HepG2 (cell line): ENCODE data around the gene COPS6. TPM values are rescaled to one million over a fixed set of nuclear protein-coding genes. Genes with fewer than 3 reads are reported as not detected.

Source experiments
- ATM ChIP-seq: fragments of 450-650 bp; IDR thresholded peaks from 2 replicates; pipeline ENCODE4 v1.7.1; 2017; ENCODE audit warnings: mild to moderate bottlenecking, borderline replicate concordance
- BCL6 ChIP-seq: IDR thresholded peaks from 2 replicates; pipeline ENCODE4 v1.6.1; 2016; ENCODE audit warnings: missing genetic modification reagents, missing compliant biosample characterization
- BORCS8-MEF2B ChIP-seq: sonication (generic); formaldehyde crosslinking; IDR thresholded peaks from 2 replicates; pipeline ENCODE4 v1.8.0; 2022; ENCODE audit warnings: mild to moderate bottlenecking, missing genetic modification reagents
- EHMT2 ChIP-seq: fragments of 200-600 bp; sonication (generic); IDR thresholded peaks from 2 replicates; pipeline ENCODE4 v1.7.0; 2017; ENCODE audit warnings: antibody characterized with exemption, low read depth, low read length, borderline replicate concordance
- GABPA ChIP-seq, 2 experiments: IDR thresholded peaks; 2 replicates each; pipeline ENCODE4 v1.6.1; 2011 to 2016; ENCODE audit warnings: low read depth in 2 of 2, low read length in 1 of 2, missing biosample characterization in 1 of 2, missing genetic modification characterization in 1 of 2
- HHEX ChIP-seq: IDR thresholded peaks from 2 replicates; pipeline ENCODE4 v1.6.1; 2016; ENCODE audit warnings: control low read depth
- HNF4G ChIP-seq, 2 experiments: sonication (generic) in 1 of 2; formaldehyde crosslinking in 1 of 2; IDR thresholded peaks; 2 replicates each; pipeline versions ENCODE4 v1.4.0 to v1.6.1; 2011 to 2020; ENCODE audit warnings: borderline replicate concordance in 2 of 2, low read depth in 2 of 2, mild to moderate bottlenecking in 2 of 2, low read length in 1 of 2, missing genetic modification reagents in 1 of 2, moderate library complexity in 1 of 2
- KDM4B ChIP-seq: sonication (generic); formaldehyde crosslinking; IDR thresholded peaks from 2 replicates; pipeline ENCODE4 v1.4.0; 2020; ENCODE audit warnings: missing genetic modification reagents
- NR2F2 ChIP-seq: IDR thresholded peaks from 2 replicates; pipeline ENCODE4 v1.6.1; 2012; ENCODE audit warnings: low read depth, inconsistent platforms, borderline replicate concordance
- RFXAP ChIP-seq: sonication (generic); formaldehyde crosslinking; IDR thresholded peaks from 2 replicates; pipeline ENCODE4 v1.4.0; 2020; ENCODE audit warnings: missing genetic modification reagents, borderline replicate concordance
- SRSF4 ChIP-seq: fragments of 200-400 bp; formaldehyde crosslinking; IDR thresholded peaks from one replicate; pipeline ENCODE4 v1.6.1; 2018; ENCODE audit warnings: mild to moderate bottlenecking, low read depth, low read length, moderate library complexity; ENCODE audit not compliant: poor library complexity, severe bottlenecking
- TBL1XR1 ChIP-seq: fragments of 150-350 bp; IDR thresholded peaks from 2 replicates; pipeline ENCODE4 v1.6.1; 2014; ENCODE audit warnings: borderline replicate concordance, low read length; ENCODE audit not compliant: partially characterized antibody
- ZBTB4 ChIP-seq: sonication (generic); formaldehyde crosslinking; IDR thresholded peaks from 2 replicates; pipeline ENCODE4 v1.4.0; 2020; ENCODE audit warnings: missing genetic modification reagents, mild to moderate bottlenecking, borderline replicate concordance
- ZFP41 ChIP-seq: sonication (generic); formaldehyde crosslinking; IDR thresholded peaks from 2 replicates; pipeline ENCODE4 v1.4.0; 2020; ENCODE audit warnings: mild to moderate bottlenecking, missing genetic modification reagents, borderline replicate concordance
- ZNF143 ChIP-seq: sonication (generic); formaldehyde crosslinking; IDR thresholded peaks from 2 replicates; pipeline ENCODE4 v1.4.0; 2020; ENCODE audit warnings: missing genetic modification reagents
- ZNF224 ChIP-seq: sonication (generic); formaldehyde crosslinking; IDR thresholded peaks from 2 replicates; pipeline ENCODE4 v1.5.0; 2020; ENCODE audit warnings: mild to moderate bottlenecking, missing genetic modification reagents
- ZNF251 ChIP-seq: sonication (generic); formaldehyde crosslinking; IDR thresholded peaks from 2 replicates; pipeline ENCODE4 v1.9.0; 2021; ENCODE audit warnings: mild to moderate bottlenecking, missing genetic modification reagents
- ZNF354B ChIP-seq: sonication (generic); formaldehyde crosslinking; IDR thresholded peaks from 2 replicates; pipeline ENCODE4 v1.8.0; 2022; ENCODE audit warnings: mild to moderate bottlenecking, missing genetic modification reagents
- ZNF484 ChIP-seq: sonication (generic); formaldehyde crosslinking; IDR thresholded peaks from 2 replicates; pipeline ENCODE4 v1.5.1; 2020; ENCODE audit warnings: mild to moderate bottlenecking, low read depth, missing genetic modification reagents, borderline replicate concordance
- ZNF883 ChIP-seq: sonication (generic); formaldehyde crosslinking; IDR thresholded peaks from 2 replicates; pipeline ENCODE4 v1.5.1; 2020; ENCODE audit warnings: mild to moderate bottlenecking, missing genetic modification reagents; ENCODE audit errors: not compliant biosample characterization
- ZSCAN30 ChIP-seq: sonication (generic); formaldehyde crosslinking; IDR thresholded peaks from 2 replicates; pipeline ENCODE4 v1.5.0; 2020; ENCODE audit warnings: mild to moderate bottlenecking, missing genetic modification reagents
- polyA plus RNA-seq, 8 experiments: library from polyadenylated mRNA; depleted of rRNA in 3 of 8; stranded (reverse) in 7 of 8; unstranded in 1 of 8; fragments of >200 nt; fragmentation: Illumina TruSeq in 4 of 8; extraction: Trizol in 4 of 8; gene quantifications; 2 replicates each; pipeline versions ENCODE4 v1.2.1 to v1.2.3, GENCODE V29; 2011 to 2016; ENCODE audit warnings: low read depth in 4 of 8, missing spikeins in 1 of 8, mixed read lengths in 1 of 8; ENCODE audit not compliant: insufficient read depth in 1 of 8
- total RNA-seq, 5 experiments: library from RNA; depleted of rRNA; stranded (reverse); fragments of >200 nt; fragmentation: Illumina TruSeq; extraction: Trizol; gene quantifications; 2 replicates each; pipeline ENCODE4 v1.2.3, GENCODE V29; 2016; ENCODE audit warnings: low read depth in 1 of 5
- TF ChIP-seq, protein P1 (sequence below): sonication (generic); formaldehyde crosslinking; IDR thresholded peaks from 2 replicates; pipeline ENCODE4 v1.4.0; 2020; ENCODE audit warnings: missing genetic modification reagents
- TF ChIP-seq, protein P2 (sequence below): sonication (generic); formaldehyde crosslinking; IDR thresholded peaks from 2 replicates; pipeline ENCODE4 v1.5.0; 2020; ENCODE audit warnings: missing genetic modification reagents, mild to moderate bottlenecking, borderline replicate concordance

The COPS6 gene
- total and polyA plus RNA-seq, 2 of the 13 experiments (the other 11 are each of a cell fraction or from before 2014, with no cell fraction given) = 33.4 to 117 TPM

DNA sequence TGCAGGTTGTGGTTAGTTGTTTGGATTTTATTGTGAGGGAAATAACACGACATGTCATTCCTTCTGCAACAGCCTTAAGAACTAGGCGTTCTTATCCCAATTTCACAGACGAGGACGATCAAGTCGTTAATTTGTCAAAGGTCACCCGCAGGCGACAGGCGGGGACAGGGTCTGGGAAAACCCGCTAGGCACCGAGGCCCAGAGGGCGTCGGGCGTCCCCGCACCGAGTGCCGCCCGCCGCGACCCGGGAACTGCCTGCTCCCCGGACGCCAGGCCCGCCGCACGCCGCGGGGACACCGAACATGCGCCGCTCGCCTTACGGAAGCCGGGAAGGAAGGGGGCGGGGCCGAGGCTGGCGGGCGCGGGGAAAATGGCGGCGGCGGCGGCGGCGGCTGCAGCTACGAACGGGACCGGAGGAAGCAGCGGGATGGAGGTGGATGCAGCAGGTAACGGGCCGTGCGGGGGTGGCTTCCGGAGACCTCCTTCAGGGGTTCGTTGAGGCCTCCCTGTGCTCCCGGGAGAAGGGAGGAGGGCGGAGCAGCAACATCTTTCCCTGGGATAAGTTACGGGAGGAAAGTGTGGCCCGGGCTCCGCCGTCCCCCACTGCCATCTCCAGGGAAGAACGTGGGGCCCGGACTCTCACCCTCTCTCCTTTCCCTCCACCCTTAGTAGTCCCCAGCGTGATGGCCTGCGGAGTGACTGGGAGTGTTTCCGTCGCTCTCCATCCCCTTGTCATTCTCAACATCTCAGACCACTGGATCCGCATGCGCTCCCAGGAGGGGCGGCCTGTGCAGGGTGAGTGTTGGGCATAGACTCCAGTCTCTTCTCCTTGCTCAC, at the start of gene COPS6 (continued):
- TF ChIP-seq HHEX (CRISPR knock-in tag) = no peak
- no peak for TF ChIP-seq EHMT2
- TF ChIP-seq TBL1XR1 = no peak
- no peak for TF ChIP-seq ZBTB4 (CRISPR knock-in tag)
- TF ChIP-seq, protein P1, sequence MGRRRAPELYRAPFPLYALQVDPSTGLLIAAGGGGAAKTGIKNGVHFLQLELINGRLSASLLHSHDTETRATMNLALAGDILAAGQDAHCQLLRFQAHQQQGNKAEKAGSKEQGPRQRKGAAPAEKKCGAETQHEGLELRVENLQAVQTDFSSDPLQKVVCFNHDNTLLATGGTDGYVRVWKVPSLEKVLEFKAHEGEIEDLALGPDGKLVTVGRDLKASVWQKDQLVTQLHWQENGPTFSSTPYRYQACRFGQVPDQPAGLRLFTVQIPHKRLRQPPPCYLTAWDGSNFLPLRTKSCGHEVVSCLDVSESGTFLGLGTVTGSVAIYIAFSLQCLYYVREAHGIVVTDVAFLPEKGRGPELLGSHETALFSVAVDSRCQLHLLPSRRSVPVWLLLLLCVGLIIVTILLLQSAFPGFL (CRISPR knock-in tag) = no peak
- TF ChIP-seq ZNF143 (CRISPR knock-in tag) = peak; percentile 48; the same call in 1 of the 2 replicates
- TF ChIP-seq ZFP41 = no peak
- TF ChIP-seq RFXAP (CRISPR knock-in tag) = no peak; the same call in 1 of the 2 replicates
- TF ChIP-seq ATM = no peak
- TF ChIP-seq, protein P2, sequence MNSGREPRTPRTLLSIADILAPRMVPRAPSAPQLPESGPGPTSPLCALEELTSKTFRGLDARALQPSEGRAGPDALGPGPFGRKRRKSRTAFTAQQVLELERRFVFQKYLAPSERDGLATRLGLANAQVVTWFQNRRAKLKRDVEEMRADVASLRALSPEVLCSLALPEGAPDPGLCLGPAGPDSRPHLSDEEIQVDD (CRISPR knock-in tag) = peak; percentile 98; the same call in 1 of the 2 replicates
- no peak for TF ChIP-seq NR2F2
- peak; percentile 66 for TF ChIP-seq BCL6 (CRISPR knock-in tag)
- peak; percentile 97 for TF ChIP-seq ZNF883 (CRISPR knock-in tag)
- TF ChIP-seq ZNF224 (CRISPR knock-in tag) = peak; percentile 73; the same call in 1 of the 2 replicates
- peak; percentile 68; the same call in 1 of the 2 replicates for TF ChIP-seq ZNF484 (CRISPR knock-in tag)
- TF ChIP-seq KDM4B (CRISPR knock-in tag) = no peak
- TF ChIP-seq ZNF251 (CRISPR knock-in tag) = peak; percentile 67; the same call in 1 of the 2 replicates
- no peak for TF ChIP-seq SRSF4
- TF ChIP-seq ZSCAN30 (CRISPR knock-in tag) = no peak; the same call in 1 of the 2 replicates
- no peak for TF ChIP-seq HNF4G (IDR thresholded peaks at IDR 0.05; ENCODE audit: borderline replicate concordance, low read depth, low read length)
- peak; percentile 24; the same call in 1 of the 2 replicates for TF ChIP-seq HNF4G (CRISPR knock-in tag; IDR thresholded peaks at IDR 0.05; ENCODE audit: borderline replicate concordance, low read depth)
- no peak for TF ChIP-seq ZNF354B (CRISPR knock-in tag)
- peak; percentile 97 for TF ChIP-seq BORCS8-MEF2B (CRISPR knock-in tag)
- peak; percentile 44 for TF ChIP-seq GABPA (IDR thresholded peaks at IDR 0.05; ENCODE audit: low read depth, low read length)
- TF ChIP-seq GABPA (CRISPR knock-in tag; IDR thresholded peaks at IDR 0.05; ENCODE audit: low read depth) = no peak
